GM19328 (cell line): ENCODE data around the gene SFRP2.

Experiments
- ATAC-seq: cut with Tn5 transposase; IDR thresholded peaks from one replicate; pipeline ENCODE4 v1.9.1; 2021; ENCODE audit warnings: mild to moderate bottlenecking, moderate library complexity; ENCODE audit not compliant: unreplicated experiment

SFRP2 gene

GRCh38 chr4:153733751-153734448, 55.0 kb downstream of the SFRP2 start:
- ATAC-seq: no peak

- no peak for ATAC-seq
Observed at GRCh38 chr4:153731239-153731638, 57.6 kb downstream of the SFRP2 start.
